GM10266 (cell line): Measurements from ENCODE around the gene CWC15.
"Not testable (repeated sequence)": the region's sequence is repeated elsewhere in the genome, so short reads cannot be mapped to it uniquely, and the experiment has no call there.

Experiments used
- DNase-seq: peaks from one replicate; pipeline ENCODE4 v3.0.0; 2012; ENCODE audit errors: extremely low spot score
- CTCF ChIP-seq: IDR thresholded peaks from 2 replicates; pipeline ENCODE4 v1.5.1; 2012; ENCODE audit warnings: mild to moderate bottlenecking, low read depth; ENCODE audit not compliant: control insufficient read depth, insufficient read depth; ENCODE audit errors: missing control alignments

Gene CWC15

GRCh38 chr11:94973099-94973968 lies at the start of gene CWC15, which contains the start of gene KDM4D:
CWC15 (minus strand) TSS chr11:94973556; CDS start chr11:94972185, 1,371 bp downstream.
KDM4D (plus strand) TSS chr11:94973709; CDS start chr11:94997373, 23,664 bp downstream.
- peak; percentile 90 for DNase-seq
- no peak for TF ChIP-seq CTCF

- not testable (repeated sequence) for DNase-seq
Measured at GRCh38 chr11:95021468-95021867, 48.1 kb upstream of the CWC15 start.

GRCh38 chr11:95016139-95016538 lies 42.8 kb upstream of the CWC15 start:
- no peak for TF ChIP-seq CTCF
- no peak for DNase-seq

GRCh38 chr11:95014184-95014821 lies 40.9 kb upstream of the CWC15 start:
- TF ChIP-seq CTCF = no peak
- no peak for DNase-seq

GRCh38 chr11:95011376-95011775 lies 38.0 kb upstream of the CWC15 start:
- TF ChIP-seq CTCF = no peak
- DNase-seq = no peak

- DNase-seq = no peak
- no peak for TF ChIP-seq CTCF
Measured at GRCh38 chr11:95005642-95006041, 32.3 kb upstream of the CWC15 start.

GRCh38 chr11:95003716-95004115 lies 30.4 kb upstream of the CWC15 start:
- DNase-seq = no peak
- TF ChIP-seq CTCF = no peak

- DNase-seq = no peak
- TF ChIP-seq CTCF = no peak
Measured at GRCh38 chr11:94998285-94998684, 24.9 kb upstream of the CWC15 start.
